HG03460 (cell line): ENCODE results near the gene FKBP1A.

ENCODE experiments used
- ATAC-seq: cut with Tn5 transposase; IDR thresholded peaks from one replicate; pipeline ENCODE4 v1.9.1; 2021; ENCODE audit not compliant: unreplicated experiment

FKBP1A gene

GRCh38 chr20:1388741-1389483 is 3.9 kb downstream of the FKBP1A start:
- ATAC-seq: no peak

- ATAC-seq: no peak
Observed at GRCh38 chr20:1388253-1388652, 4.6 kb downstream of the FKBP1A start.

DNA sequence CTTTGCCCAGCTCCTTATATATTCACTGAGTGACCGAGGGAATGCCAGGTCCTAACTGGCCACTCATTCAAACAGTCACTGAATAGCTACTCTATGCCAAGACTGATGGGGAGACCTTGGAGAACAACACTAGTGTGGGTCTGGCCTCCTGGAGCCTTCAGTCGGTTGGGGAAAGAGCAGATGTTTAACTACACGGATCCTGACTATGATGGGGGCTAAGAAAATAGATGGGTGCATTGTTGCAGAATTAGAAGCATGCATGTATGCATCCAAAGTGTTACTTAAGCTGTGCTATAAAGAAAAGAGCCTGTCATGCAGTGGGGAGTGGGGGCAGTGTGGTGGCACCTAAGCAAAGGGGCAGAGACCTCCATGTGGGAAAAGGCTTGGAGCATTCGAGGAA is 6.5 kb downstream of the FKBP1A start:
- no peak for ATAC-seq

DNA sequence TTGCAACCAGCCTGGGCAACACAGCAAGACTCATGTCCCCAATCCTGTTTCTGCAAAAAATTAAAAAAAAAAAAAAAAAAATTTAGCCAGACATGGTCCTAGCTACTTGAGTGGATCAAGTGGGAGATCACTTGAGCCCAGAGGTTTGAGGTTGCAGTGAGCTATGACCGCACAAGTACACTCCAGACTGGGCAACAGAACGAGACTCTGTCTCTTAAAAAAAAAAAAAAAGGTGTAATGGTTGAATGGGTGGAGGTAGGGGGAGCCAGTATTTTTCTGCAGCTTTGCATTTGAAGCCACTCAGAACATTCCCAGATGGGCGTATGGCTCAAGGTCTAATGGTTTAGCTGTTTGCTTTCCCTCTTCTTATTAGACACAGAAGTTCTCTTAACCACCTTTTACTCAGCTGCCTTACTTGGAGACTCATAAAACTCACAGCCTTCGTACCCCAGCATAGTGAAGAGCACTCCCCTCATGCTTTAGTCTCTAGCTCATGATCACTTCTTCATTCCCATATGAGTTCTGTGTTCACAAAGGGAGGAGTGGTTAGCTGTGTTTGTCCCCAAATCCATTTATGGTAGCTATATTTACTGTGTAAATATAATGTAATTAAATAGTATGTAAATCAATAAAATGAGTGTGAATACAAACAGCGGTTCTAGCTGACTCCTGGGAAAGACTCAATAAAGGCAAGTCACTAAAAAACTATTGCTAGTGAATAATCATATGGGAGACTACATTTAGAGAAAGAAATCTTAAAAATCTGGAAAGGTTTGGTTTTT is 9.0 kb downstream of the FKBP1A start:
- no peak for ATAC-seq

DNA sequence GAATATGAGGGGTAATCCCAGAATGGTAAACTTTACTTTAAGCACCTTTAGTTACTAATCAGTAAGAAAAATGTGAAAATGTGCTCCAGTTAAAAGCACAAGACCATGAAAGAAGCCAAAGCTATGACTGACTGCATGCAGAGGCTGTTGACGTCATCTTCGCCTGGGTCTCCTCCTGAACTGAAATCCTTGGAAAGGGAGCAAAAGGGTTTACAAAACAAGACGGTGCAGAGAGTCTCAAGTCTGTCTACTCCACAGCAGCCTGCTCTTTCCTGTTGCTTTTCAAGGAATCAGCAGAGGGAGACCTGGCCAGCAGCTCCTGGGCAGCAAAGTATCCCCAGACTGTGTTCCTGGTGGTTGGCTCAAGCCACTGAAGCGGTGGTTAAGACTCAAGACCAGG is 10.2 kb downstream of the FKBP1A start:
- no peak for ATAC-seq

DNA sequence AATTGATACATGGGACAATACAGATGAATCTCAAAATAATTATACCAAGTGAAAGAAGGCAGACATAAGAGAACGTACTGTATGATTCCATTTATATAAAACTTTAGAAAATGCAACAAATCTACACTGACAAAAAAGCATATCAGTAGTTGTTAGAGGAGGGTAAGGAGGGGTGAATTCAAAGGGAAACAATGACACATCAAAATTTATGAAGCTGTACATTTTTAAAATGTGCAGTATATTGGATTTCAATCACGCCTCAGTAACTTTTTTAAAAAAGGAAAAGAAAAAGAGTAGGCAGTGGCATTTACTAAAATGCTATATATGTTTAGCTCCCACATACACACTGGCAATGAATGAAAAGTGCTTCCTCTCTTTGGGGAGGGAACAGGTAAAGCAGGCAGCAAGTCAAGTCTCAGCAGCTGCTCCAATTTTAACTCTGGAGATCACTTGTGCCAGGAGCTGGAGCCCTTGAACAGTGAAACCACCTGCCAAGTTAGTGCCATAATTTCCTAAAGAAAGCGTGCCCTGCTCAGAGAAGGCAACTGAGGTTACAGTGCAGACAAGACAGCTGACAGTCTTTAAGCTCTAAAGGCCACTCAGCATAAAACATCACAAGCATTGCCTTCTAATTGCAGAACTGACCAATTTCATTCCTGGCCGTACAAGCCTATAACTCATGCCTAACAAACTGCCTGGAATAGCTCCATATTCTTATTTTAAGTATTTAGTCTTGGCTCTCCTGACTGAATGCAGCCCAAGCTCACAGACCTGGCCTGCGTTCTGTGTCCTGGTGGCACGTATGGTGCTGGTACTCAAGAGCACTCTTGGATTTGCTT is 10.9 kb downstream of the FKBP1A start:
- no peak for ATAC-seq

- no peak for ATAC-seq
Observed at GRCh38 chr20:1378735-1379125, 14.1 kb downstream of the FKBP1A start.

- ATAC-seq: no peak
Observed at GRCh38 chr20:1377984-1378734, 14.7 kb downstream of the FKBP1A start.

- no peak for ATAC-seq
Observed at GRCh38 chr20:1377341-1377871, 15.4 kb downstream of the FKBP1A start.

GRCh38 chr20:1376408-1377270 is 16.2 kb downstream of the FKBP1A start:
- no peak for ATAC-seq

DNA sequence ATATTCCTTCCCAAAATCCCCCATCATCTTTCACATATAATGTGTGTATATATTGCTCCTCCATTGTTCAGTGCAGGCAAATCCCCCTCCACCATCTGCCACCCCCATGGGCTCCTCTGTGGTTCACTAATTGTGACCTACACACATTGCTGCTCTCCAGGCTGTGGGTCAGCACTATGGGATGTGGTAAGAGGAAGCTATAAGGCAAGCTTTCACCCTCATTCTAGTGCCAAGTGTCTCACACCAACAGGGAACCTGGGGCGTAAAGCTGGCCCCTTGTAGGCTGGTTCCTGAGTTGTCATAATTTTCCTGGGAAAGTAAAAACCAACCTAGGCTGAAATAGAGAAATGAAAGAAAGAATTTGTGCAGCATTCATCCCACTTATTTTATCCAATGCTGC is 16.8 kb downstream of the FKBP1A start:
- ATAC-seq: no peak

DNA sequence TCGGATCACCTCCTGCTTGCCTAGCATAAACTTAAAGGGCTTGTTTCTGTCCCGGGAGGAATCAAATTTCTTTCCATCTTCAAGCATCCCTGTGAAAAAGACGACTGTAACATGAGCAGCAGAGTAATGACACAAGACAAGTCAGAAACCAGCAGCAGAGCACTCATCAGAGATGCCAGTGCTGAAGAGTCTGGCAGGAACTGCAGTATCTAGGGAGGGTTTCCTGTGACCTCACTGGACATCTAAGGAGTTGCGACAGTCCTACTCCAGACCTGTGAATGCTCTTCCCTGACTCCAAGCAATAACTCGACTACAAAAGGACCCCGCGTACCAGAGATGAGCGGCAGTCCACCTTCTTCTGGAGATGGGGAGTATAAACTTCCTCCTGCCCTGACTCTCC is 17.3 kb downstream of the FKBP1A start:
- no peak for ATAC-seq

GRCh38 chr20:1374246-1374645 is 18.6 kb downstream of the FKBP1A start:
- ATAC-seq: no peak

GRCh38 chr20:1373614-1374013 is 19.2 kb downstream of the FKBP1A start:
- no peak for ATAC-seq

DNA sequence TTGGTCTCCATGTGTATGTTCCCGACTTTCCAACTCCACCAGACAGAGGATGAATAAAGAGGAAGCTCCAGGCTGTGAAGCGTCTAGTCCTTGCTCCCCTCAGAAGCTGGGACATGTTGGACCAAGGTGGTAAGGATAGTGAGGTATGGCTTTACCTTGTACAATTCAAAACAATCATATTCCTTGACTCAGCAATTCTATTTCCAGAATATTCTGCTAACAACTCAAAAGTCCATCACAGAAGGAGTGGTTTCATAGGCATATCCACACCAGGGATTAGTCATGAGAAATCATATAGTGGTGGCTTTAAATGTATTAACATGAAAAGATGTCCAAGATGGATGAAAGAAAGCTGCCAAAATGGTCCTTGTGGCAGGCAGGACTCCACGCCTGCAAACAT is 19.8 kb downstream of the FKBP1A start:
- no peak for ATAC-seq

DNA sequence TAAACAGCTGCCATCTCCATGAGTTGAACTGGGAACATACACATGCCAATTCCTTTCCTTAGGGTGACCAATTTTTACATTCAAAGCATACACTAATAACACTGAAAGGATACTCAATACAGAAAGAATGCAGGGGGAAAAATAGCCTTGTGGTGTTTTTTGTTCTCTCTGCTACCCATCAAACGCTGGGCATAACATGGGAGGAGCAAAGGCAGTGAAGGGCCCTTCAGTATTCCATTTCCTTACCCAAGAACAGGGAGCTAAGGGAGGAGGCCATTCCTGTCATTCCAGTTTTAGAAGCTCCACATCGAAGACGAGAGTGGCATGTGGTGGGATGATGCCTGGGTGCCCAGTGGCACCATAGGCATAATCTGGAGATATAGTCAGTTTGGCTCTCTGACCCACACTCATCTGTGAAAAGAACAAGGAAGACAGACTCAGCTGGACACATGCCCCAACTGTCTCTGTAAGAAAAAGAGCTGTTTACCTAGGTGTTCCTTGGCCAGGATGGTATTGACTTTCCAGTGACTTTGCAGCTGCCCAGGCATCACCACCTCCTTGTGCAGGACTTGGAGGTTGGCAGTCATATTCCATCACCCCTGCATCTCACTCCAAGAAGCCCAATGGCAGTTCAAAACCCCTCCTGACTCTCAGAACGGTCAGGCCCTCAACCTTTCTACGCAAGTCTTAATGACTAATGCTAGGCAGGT is 20.9 kb downstream of the FKBP1A start:
- no peak for ATAC-seq

DNA sequence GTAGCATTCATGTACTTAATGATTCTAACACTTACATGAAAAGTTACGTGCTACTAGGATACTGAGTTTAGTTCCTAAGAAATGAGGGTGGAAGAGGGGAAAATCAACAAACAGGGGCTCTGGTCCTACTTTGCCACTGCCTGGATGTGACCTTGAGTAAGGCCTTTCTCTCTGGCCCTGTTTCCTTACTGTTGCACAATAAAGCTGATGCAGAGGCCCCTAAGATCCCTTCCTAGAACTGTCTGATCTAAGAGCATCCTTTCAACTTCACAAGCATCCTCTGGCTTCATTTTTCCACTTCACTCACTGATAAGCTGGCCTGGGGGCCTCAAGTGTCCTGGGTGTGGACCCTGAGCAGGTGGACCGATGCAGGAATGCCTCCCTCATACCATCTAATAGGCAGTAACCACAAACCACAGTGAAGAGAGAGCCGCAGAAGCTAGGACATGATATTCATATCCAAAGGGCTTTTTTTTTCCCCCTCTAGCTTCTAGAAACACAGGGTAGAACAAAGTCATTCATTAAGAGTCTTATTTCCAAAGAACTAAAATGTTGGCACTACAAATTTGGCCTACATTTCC is 21.6 kb downstream of the FKBP1A start:
- no peak for ATAC-seq

DNA sequence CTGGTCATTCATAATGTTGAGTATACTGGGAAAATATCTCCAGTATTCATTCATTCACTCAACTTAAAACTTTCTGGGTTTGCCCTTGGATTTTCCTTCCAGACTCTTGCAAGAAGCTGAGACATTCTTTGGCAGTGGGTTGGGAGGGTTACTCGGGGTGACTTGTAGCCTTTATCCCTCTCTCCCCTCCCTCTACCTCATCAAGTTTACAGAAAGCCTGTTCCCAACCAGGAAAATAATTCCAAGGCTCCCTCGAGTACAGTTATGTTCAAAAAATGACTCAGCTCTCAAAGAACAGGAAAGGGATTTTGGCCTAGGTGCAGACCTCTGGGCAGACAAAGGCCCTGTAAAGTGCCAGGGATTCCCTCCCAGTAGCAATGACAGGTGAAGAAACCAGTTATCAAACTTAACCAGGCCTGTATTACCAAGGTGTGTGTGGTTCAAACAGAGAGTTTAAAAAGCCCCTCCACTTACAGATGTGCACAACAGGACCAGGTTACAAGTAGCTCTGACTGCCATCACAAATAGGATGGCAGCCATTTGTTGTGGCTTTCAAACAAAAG is 22.2 kb downstream of the FKBP1A start:
- no peak for ATAC-seq
